HG02623 (cell line): Measurements from ENCODE around the gene SLC25A26.

Experiments used
- ATAC-seq: cut with Tn5 transposase; IDR thresholded peaks from one replicate; pipeline ENCODE4 v1.9.1; 2021; ENCODE audit warnings: moderate library complexity; ENCODE audit not compliant: unreplicated experiment

Gene SLC25A26

GRCh38 chr3:66367979-66368378, 147.2 kb downstream of the SLC25A26 start:
- ATAC-seq, result no peak

GRCh38 chr3:66370179-66370578, 149.4 kb downstream of the SLC25A26 start:
- ATAC-seq, result no peak

GRCh38 chr3:66371432-66371831, 150.6 kb downstream of the SLC25A26 start:
- ATAC-seq, result no peak

GRCh38 chr3:66372681-66373350, 152.0 kb downstream of the SLC25A26 start:
- ATAC-seq, result no peak

GRCh38 chr3:66376568-66376967, 155.8 kb downstream of the SLC25A26 start:
- no peak for ATAC-seq

GRCh38 chr3:66377800-66378199, 157.0 kb downstream of the SLC25A26 start:
- no peak for ATAC-seq

- no peak for ATAC-seq
Observed at GRCh38 chr3:66378256-66378655, 157.5 kb downstream of the SLC25A26 start.

GRCh38 chr3:66379565-66379964, 158.8 kb downstream of the SLC25A26 start:
- no peak for ATAC-seq

- ATAC-seq, result no peak
Observed at GRCh38 chr3:66380200-66380932, 159.6 kb downstream of the SLC25A26 start.

- no peak for ATAC-seq
Observed at GRCh38 chr3:66381626-66382025, 160.8 kb downstream of the SLC25A26 start.

GRCh38 chr3:66382142-66382541, 161.3 kb downstream of the SLC25A26 start:
- ATAC-seq, result no peak

GRCh38 chr3:66383023-66383422, 162.2 kb downstream of the SLC25A26 start:
- ATAC-seq, result no peak

GRCh38 chr3:66383998-66384745, 163.4 kb downstream of the SLC25A26 start:
- ATAC-seq, result no peak

- ATAC-seq, result no peak
Observed at GRCh38 chr3:66385066-66385465, 164.3 kb downstream of the SLC25A26 start.

- ATAC-seq, result peak; percentile 75
Observed at GRCh38 chr3:66386011-66386924, 165.5 kb downstream of the SLC25A26 start.

- peak; percentile 44 for ATAC-seq
Observed at GRCh38 chr3:66386925-66387650, 166.3 kb downstream of the SLC25A26 start.

GRCh38 chr3:66390013-66390412, 169.2 kb downstream of the SLC25A26 start:
- ATAC-seq, result peak; percentile 26

GRCh38 chr3:66392512-66392911, 171.7 kb downstream of the SLC25A26 start:
- no peak for ATAC-seq

- no peak for ATAC-seq
Observed at GRCh38 chr3:66392966-66393332, 172.1 kb downstream of the SLC25A26 start.

- ATAC-seq, result no peak
Observed at GRCh38 chr3:66393333-66394005, 172.7 kb downstream of the SLC25A26 start.
